DMS53 treated with DMSO at 0.1 percent for 48 hours (cell line): ENCODE data around the gene DICER1.
A peak's percentile ranks its signal among the peaks of the same experiment; 100 is the strongest.
"Not testable (repeated sequence)": the region's sequence is repeated elsewhere in the genome, so short reads cannot be mapped to it uniquely, and the experiment has no call there.

Experiments used
- DNase-seq: peaks from one replicate; lab custom pipeline; 2025; ENCODE audit not compliant: unreplicated experiment; lab: John Stamatoyannopoulos, UW

Gene DICER1, protein sequence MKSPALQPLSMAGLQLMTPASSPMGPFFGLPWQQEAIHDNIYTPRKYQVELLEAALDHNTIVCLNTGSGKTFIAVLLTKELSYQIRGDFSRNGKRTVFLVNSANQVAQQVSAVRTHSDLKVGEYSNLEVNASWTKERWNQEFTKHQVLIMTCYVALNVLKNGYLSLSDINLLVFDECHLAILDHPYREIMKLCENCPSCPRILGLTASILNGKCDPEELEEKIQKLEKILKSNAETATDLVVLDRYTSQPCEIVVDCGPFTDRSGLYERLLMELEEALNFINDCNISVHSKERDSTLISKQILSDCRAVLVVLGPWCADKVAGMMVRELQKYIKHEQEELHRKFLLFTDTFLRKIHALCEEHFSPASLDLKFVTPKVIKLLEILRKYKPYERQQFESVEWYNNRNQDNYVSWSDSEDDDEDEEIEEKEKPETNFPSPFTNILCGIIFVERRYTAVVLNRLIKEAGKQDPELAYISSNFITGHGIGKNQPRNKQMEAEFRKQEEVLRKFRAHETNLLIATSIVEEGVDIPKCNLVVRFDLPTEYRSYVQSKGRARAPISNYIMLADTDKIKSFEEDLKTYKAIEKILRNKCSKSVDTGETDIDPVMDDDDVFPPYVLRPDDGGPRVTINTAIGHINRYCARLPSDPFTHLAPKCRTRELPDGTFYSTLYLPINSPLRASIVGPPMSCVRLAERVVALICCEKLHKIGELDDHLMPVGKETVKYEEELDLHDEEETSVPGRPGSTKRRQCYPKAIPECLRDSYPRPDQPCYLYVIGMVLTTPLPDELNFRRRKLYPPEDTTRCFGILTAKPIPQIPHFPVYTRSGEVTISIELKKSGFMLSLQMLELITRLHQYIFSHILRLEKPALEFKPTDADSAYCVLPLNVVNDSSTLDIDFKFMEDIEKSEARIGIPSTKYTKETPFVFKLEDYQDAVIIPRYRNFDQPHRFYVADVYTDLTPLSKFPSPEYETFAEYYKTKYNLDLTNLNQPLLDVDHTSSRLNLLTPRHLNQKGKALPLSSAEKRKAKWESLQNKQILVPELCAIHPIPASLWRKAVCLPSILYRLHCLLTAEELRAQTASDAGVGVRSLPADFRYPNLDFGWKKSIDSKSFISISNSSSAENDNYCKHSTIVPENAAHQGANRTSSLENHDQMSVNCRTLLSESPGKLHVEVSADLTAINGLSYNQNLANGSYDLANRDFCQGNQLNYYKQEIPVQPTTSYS (N-terminal part only)

DNA sequence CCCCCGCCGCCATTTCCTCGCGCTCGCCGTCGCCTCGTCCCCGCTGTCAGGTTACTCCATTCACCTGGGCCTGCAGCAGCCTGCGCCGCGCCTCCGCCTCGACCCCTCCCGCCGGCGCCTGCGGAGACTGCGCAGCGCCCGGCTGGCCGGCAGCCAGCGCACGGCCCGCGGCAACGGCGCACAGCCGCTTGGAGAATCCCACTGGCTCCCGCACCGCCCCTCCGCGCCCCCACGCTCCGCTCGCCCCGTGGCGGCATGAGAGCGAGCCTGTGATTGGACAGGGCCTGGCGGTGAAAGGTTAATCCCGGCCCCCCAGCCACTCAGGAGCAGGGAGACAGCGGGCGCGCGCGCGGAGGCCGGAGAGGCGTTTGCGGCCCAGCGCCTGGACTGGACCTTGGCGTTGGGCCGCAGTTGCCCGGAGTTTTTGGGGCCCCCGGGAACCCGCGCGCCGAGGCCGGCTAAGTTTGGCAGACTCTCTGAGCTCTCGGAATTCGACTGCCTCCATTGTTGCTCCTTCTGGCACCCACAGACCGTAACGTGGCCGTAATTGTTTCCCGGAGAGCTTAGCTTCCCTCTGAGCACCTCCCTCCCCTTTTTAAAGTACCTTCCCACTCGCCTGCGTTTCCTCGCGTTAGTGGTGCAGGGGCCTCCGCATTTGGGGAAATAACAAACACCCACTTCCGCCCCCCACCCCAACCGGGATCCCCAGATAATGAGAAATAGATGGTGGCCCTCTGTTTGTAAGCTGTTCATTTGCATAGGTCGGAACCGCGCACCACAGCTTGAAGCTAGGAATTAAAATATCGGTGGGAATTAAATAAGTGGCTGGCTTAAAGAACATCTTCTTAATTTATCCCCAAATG lies at the start of gene DICER1:
DICER1 (minus strand) TSS at position 203 of the 863 bp plus-strand sequence. CDS start 24,071 bp downstream, outside the sequence.
- peak; percentile 49 for DNase-seq

DNA sequence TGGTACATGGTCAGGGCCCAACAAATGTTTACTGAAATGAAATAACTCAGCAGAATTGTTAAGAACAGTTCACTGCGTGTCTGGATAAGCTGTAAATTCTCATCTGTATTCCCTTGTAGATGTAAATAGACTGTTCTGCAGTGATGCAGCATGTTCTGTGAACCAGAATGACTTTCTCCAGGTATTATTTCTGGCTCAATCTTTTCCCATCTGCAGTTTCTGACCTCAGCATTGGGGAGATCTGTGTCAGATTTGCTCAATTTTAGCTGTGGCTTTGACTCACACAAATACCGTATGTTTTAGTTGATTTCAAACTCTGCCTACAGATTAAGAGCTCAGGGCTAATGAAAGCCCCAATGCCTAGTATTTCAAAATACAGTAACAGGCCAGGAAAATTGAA lies 49.2 kb upstream of the DICER1 start:
- DNase-seq: no peak

DNA sequence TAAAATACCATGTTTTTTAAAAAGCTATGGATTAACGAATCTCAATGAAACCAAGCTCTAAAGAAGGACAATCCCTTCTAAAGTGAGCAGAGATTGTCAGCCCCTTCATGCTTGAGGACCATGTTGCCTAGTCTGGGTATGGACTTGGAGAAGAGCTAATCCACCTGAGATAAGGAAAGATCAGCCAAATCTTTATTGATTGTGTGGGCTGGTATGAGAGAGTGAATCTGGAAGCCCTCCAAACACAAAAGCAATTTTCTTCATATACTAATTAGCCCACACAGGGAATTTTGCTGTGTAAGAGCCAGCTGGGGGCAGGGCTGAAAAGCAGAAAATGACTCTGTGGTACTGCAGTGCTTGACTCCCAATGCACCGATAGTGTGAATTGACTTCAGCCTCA lies 47.4 kb upstream of the DICER1 start:
- no peak for DNase-seq

DNA sequence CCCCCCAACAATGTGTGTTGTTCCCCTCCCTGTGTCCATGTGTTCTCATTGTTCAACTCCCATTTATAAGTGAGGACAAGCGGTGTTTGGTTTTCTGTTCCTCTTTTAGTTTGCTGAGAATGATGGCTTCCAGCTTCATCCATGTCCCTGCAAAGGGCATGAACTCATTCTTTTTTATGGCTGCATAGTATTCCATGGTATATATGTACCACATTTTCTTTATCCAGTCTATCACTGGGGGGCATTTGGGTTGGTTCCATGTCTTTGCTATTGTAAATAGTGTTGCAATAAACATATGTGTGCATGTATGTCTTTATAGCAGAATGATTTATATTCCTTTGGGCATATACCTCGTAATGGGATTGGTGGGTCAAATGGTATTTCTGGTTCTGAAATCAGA lies 44.4 kb upstream of the DICER1 start:
- DNase-seq: not testable (repeated sequence)

DNA sequence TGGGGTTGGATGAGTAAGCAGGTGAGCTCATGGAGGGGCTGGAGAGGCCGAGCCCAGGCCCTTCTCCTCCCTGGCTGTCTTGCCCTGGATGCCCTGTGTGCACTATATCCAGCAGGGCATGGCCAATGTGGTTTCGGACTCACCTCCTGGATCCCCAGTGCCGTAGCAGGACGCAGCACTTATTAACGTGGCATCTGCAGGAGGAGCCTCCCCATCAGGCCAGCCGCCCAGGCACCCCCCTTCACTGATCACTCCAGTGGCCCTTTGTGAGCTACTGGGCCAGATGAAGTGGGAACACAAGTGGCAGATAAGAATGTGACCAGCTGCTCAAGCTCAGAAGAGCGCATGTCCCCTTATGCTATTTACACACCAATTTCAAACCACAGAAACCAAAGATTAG lies 43.1 kb upstream of the DICER1 start:
- DNase-seq: peak; percentile 29

DNA sequence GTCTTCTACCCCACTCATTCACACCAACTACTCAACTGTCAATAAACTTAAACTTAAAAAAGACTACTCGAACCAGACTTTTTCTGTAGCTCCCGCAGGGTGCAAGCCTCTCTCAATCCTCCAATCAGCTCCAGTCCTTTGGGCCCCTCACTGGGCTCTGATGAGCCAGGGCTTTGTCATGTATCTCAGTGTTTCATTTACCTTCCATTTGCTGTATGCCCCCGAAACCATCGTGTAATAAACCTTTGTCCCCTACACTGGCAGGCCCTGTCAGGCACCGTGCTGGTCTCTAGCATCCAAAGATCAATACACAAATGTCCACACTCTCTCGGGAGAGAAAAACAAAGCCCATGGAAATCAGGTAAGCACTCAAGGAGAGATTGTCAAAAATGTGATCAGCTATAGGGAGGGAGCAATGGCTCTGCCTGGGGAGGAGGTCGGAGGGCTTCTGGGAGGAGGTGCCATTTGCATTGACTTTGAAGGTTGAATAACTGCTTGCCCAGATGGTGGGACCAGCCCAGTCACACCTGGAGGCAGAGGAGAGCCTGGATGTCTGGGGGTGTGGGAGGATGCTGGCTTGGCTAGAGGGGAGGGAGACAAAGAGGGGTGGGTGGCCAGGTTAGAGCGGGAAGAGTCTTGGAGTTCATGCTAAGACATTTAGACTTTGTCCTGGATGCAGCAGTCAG lies 42.1 kb upstream of the DICER1 start:
- no peak for DNase-seq

DNA sequence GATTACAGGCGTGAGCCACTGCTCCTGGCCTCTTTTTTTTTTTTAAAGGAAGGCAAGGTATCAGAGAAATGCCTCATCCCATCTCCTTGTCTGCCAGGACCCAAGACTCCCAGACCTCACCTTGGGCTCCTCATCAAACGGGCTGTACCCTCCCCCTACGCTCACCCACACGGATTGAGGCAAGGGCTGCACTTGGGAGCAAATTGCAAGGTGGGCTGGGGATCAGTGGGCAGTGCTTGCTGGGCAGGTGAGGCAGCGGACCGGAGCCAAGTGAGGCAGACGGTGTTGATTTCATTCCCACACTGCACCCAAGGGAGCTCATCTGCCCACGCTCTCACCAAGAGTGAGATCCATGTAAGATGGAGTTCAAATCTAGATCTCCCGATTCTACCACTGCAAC lies 41.0 kb upstream of the DICER1 start:
- DNase-seq: no peak

DNA sequence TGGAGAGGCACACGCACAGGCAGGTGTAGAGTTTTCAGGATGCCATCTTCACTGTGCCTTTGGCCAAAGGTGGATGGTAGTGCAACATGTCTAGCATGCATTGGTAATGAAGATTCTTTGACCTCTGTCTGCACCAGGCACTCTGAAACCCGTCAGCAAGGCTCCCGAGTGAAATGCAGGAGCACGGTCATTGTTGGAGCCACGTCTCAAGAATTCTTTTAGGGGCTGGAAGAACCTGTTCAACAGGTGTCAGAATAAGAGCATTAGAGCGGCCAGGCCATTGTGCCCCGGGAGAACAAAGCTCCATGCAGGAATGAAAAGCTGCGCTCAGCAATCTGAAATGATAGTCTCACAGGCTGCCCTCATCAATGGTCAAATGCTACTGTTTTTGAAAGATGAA lies 40.2 kb upstream of the DICER1 start:
- no peak for DNase-seq

DNA sequence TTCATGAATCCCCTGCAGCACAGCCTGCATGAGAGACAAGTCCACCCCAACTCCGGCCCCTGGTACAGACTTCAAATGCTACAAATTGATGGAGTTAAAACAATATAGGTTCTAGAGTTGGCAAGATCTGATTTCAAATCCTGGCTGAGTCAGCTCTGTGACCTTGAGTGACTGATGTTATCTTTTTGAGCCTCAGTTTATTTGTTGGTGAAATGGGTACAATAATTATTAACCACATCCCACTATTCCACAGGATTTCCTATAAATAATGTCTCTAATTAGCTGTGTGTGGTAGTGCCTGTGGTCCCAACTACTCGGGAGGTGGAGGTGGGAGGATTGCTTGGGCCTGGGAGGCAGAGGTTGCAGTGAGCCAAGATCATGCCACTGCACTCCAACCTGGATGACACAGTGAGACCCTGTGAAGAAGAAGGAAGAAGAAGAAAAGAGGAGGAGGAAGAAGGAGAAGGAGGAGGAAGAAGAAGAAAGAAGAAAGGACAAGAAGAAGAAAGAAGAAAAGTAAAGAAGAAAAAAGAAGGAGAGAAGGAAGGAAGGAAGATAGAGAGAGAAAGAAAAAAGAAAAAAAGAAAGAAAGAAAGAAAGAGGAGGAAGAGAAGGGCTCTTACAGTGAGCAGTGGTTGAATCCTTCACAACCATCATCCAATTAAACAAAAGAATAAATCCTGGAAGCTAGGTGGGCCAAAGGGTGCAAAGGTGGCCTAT lies 39.7 kb upstream of the DICER1 start:
- DNase-seq: no peak

DNA sequence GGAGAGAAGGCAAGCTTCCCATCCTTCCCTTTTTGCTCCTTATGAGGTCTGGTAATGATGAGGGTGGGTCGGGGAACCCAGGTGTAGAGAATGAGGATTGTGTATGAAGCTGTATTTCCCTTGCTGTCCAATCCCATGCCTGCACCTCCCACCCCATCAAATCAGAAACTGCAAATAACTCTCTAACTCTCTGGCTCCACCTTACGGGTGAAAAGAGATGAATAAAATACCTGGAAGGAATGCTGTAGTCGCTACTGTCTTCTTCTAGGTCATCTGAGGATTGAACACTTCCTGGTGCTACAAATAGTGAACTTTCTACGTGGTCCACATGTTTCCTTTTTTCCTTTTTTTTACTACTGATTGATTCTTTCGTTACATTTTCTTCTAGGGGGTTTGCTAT lies 38.9 kb upstream of the DICER1 start:
- no peak for DNase-seq

DNA sequence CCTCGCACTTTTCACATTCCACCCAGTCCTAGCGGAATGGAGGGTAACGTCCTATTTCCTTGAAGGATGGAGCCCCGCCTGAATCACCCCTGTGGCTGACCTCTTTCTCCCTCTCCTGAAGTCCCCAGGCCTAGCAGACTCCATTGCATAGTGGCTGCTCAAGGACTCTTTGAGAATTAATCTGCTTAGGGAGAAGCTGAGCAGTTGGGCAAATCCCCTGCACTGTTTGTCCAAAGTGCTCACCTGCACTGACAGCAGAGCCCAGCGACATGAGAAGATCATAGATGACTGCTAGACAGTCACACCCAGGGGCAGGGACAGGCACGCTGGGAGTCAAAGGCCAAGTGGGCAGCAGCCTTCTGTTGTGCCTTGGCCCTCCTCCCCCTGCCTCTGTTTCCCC lies 37.7 kb upstream of the DICER1 start:
- no peak for DNase-seq

DNA sequence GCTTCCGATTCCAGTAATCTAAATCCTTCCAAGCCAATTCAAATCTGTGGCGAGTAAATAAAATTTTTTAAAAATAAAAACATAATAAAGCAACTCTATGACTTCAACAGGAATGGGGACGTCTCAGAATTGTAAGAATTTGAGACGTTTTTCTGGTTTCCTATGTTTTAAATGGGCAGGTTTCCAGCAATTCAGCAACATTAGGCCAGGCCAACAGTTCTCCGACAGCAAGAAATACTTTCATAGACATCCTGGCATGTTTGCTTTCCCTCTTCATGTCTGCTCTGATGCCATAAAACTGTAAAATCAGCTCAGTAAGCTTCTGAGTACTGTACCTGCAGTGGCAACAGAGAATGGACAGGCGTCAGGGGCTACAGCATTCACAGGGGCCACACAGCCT lies 35.8 kb upstream of the DICER1 start:
- DNase-seq: no peak

DNA sequence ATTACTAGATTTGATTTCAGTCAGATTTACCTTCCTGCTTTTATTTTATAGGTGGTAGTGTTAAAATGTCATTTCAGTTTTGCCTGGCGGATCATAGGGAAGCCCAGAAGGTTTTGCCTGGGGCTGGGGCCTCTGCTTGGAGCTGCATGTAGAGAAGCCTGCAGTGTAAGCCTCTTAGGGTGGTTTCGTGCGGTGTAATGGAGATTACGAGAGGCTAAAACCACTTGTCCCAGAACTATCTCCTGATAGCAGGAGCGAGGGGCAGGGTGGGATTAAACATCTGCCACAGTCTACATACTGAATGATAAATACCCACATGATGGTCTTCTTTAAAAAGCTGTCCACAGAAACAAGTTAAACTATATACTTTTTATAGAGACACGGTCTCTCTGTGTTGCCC lies 35.0 kb upstream of the DICER1 start:
- DNase-seq: no peak

DNA sequence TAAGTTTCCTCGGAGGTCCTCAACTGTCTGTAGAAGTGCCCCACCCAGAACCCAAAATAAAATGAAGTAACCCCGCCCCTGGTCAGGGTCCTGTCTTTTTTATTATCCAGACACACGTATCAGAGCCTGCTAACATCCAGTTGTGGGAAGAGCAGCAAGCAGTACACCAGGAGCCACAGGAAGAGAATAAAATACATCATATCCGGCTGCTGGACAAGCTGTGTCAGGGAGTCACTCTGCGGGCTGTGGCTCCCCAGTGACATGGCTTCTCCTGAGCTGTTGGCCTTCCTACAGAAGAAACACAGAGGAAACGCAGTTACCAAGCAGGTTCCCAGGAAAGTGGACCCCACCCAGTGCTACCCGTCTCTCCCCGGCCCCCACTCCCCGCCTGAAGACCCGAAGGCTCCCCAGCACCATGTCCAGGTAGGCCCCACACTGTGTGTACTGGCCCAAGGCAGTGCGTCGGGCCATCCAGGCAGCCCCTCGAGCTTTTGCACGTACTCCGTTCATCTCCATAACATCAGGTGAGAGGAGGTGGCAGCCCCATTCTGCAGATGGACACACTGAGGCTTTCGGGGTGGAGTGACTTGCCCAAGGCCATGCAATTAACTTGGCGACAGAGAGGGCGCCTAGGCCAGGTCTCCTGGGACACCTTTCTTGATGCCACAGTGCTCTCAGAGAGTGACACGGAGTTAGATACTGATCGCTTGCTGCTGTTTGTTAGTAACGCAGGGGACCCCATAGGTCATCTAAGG lies 34.3 kb upstream of the DICER1 start:
- no peak for DNase-seq

DNA sequence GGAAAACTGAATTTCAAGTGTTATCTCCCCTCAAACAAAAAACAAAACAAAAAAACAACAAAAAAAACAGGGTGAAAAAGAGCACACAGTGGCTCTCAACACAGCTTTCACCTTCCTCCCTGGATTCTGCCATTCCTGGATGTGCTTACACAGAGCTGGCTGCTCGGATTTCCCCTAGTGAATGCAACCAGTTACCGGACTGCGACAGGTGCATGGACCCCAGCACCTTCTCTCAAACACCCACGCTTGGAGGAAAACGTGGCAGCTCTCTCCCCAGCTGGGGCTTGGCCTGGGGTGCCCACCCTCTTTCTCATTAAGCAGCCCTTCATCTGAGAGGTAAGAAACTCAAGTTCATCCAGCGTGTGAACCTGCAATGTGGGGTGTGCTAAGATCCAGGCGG lies 33.5 kb upstream of the DICER1 start:
- no peak for DNase-seq

DNA sequence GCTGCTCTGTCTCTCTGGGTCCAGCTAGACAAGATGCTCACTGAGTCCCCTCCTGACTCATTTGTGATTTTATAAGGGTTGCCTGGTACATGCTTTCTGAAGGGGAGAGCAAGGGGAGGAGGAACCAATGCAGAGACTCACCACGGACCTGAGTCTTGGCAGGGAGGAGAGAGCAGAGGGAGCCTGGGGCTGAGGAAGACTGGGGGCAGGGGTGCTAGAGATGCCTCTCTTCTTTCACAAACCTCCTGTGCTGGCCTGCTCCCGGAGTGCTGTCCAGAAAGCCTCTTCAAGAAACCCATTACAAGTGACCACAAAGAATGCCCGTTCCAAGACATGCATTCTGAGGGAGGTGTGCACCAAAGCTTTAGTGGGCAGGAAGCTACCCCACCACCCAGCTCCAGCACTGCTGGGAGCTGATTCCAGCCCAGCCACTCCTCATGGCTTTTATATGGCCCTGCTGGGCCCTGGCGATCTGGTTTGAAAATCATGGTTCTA lies 33.1 kb upstream of the DICER1 start:
- DNase-seq: no peak

DNA sequence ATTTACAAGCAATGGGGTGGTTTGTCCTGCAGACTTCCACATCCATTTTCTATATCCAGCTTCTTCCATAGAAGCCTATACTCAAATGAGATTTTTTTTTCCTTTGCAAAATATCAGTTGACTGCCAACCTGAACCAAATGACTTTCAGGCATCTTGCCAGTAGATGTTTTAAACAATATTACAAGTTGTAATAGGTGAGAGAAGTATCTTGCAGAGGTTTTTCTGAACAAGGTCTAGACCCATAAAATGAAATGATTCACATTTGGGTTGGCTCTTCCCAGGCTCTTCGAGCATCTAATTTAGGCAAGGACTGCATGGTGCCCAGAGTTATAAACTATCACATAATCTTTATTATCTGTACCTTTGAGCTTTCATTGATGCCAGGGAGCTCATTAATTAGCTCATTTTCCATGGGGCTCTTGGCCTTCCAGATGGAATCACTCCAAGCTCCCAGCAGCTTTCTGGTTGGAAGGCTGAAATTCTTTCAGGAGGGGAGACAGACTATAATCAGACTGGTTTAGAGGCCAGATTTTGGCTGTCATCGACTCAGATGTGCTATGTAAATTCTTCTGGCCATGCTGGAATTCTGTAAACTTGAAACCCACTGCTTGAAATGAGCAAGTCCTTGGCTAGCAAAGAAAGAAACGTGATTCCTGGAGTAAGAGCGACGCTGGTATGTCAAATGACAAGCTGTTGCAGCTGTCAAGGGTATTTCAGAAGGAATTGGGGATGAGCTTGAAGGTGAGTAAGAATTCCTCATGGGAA lies 32.2 kb upstream of the DICER1 start:
- DNase-seq: no peak

DNA sequence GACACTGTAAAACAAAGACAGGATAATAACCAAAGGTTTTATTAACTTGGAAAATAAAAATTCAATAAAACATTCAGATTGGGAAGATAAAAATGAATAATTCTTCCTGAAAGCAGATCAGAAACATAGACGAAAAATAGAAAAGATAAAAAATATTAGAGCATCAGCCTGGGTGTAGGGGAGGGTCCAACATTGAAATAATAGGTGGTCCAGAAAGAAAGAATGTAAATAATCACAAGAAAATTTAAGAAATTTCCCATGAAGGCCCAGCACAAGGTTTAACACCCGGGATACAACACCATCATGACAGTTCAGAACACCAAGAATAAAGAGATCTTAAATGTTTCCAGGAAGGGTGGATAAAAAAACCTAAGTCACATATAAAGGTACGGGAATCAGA lies 31.1 kb upstream of the DICER1 start:
- no peak for DNase-seq
